ENCODE measurements around the gene ART5. TPM values are rescaled to one million over a fixed set of nuclear protein-coding genes. Genes with fewer than 3 reads are reported as not detected.
A peak's percentile ranks its signal among the peaks of the same experiment; 100 is the strongest.
"Not testable (repeated sequence)": the region's sequence is repeated elsewhere in the genome, so short reads cannot be mapped to it uniquely, and the experiment has no call there.

ART5 gene
- total RNA-seq, 1 experiment from 2014 or later, result 7.9 TPM

- not testable (repeated sequence) for H3T11ph ChIP-seq (ENCODE audit: low read length); H3K4ac ChIP-seq (ENCODE audit: low read depth, low read length); H3K18ac ChIP-seq (ENCODE audit: insufficient read length, low read depth, low read length); H4K5ac ChIP-seq (ENCODE audit: insufficient read length, low read depth, low read length); H4K91ac ChIP-seq (ENCODE audit: insufficient read length, low read depth, low read length); H3K4me3 Mint-ChIP-seq; H2BK5ac ChIP-seq (ENCODE audit: insufficient read length, low read length); H3K4me1 ChIP-seq (ENCODE audit: insufficient read depth, low read length); H2BK120ac ChIP-seq (ENCODE audit: low read depth, low read length, poor library complexity, severe bottlenecking); H3K23me2 ChIP-seq (ENCODE audit: insufficient read length, low read depth, low read length, poor library complexity, severe bottlenecking); H3K79me1 ChIP-seq (ENCODE audit: insufficient read depth, low read depth, low read length, poor library complexity, severe bottlenecking); H2BK15ac ChIP-seq (ENCODE audit: low read depth, low read length); H4K8ac ChIP-seq (replicated peaks; ENCODE audit: insufficient read length, low read depth, low read length); H3K27me3 ChIP-seq (ENCODE audit: insufficient read depth, low read length); H3K23ac ChIP-seq (ENCODE audit: insufficient read length, low read depth, low read length); H2AFZ ChIP-seq (ENCODE audit: low read length); H4K20me1 ChIP-seq (ENCODE audit: control insufficient read depth, insufficient read depth, insufficient read length); H3K9me3 ChIP-seq (ENCODE audit: control insufficient read depth, low read depth, low read length); H3K9ac ChIP-seq (ENCODE audit: extremely low read depth, insufficient read length, low read length); DNase-seq; H3K14ac ChIP-seq (ENCODE audit: insufficient read depth, low read length); H2BK12ac ChIP-seq (ENCODE audit: insufficient read length, low read depth, low read length); H2BK20ac ChIP-seq (ENCODE audit: low read depth, low read length, poor library complexity, severe bottlenecking); H3K56ac ChIP-seq (ENCODE audit: insufficient read length, low read depth, low read length); H2AK5ac ChIP-seq (ENCODE audit: insufficient read length, low read length); H3K4me2 ChIP-seq (ENCODE audit: insufficient read depth, insufficient read length, low read length); H3K27ac ChIP-seq (ENCODE audit: insufficient read length, low read depth, low read length); H3K79me2 ChIP-seq (ENCODE audit: insufficient read depth, low read length)
- H3K4me1 Mint-ChIP-seq, result peaks cover 12 to 16% of the 10 kb centered on the region in 2 experiments
- peak overlapping the region in 1 of 3 experiments; percentile 61; a peak in 1 of 7 replicates for H3K27ac Mint-ChIP-seq
- H3K27me3 Mint-ChIP-seq (ENCODE audit: low read depth), result peaks cover 35% of the 10 kb centered on the region
- peaks cover 24 to 30% of the 10 kb centered on the region in 2 experiments for H3K9me3 Mint-ChIP-seq
- no CpG with 5 or more reads among the region's 9 CpGs for WGBS (ENCODE audit: extremely low coverage, insufficient read length, low lambda C conversion rate)
- peaks cover 7 to 24% (median 11%) of the 10 kb centered on the region in 3 experiments for H3K36me3 Mint-ChIP-seq (ENCODE audit: insufficient read depth in 1 of 3, low read depth in 3 of 3)
Observed at GRCh38 chr11:3649374-3649773, 7.6 kb upstream of the ART5 start.

- H4K8ac ChIP-seq (replicated peaks; ENCODE audit: insufficient read length, low read depth, low read length); H2BK120ac ChIP-seq (ENCODE audit: low read depth, low read length, poor library complexity, severe bottlenecking); DNase-seq; H3K27ac Mint-ChIP-seq; H3K9me3 ChIP-seq (ENCODE audit: control insufficient read depth, low read depth, low read length); H2AK5ac ChIP-seq (ENCODE audit: insufficient read length, low read length); H2BK20ac ChIP-seq (ENCODE audit: low read depth, low read length, poor library complexity, severe bottlenecking); H4K20me1 ChIP-seq (ENCODE audit: control insufficient read depth, insufficient read depth, insufficient read length); H2BK12ac ChIP-seq (ENCODE audit: insufficient read length, low read depth, low read length); H3K23ac ChIP-seq (ENCODE audit: insufficient read length, low read depth, low read length); H3K56ac ChIP-seq (ENCODE audit: insufficient read length, low read depth, low read length); H3K23me2 ChIP-seq (ENCODE audit: insufficient read length, low read depth, low read length, poor library complexity, severe bottlenecking); H2BK15ac ChIP-seq (ENCODE audit: low read depth, low read length); H4K91ac ChIP-seq (ENCODE audit: insufficient read length, low read depth, low read length); H3K9ac ChIP-seq (ENCODE audit: extremely low read depth, insufficient read length, low read length); H3K79me2 ChIP-seq (ENCODE audit: insufficient read depth, low read length); H3K14ac ChIP-seq (ENCODE audit: insufficient read depth, low read length); H3K4me3 Mint-ChIP-seq; H3K4me1 ChIP-seq (ENCODE audit: insufficient read depth, low read length); H3T11ph ChIP-seq (ENCODE audit: low read length); H3K4me2 ChIP-seq (ENCODE audit: insufficient read depth, insufficient read length, low read length); H3K27ac ChIP-seq (ENCODE audit: insufficient read length, low read depth, low read length); H3K18ac ChIP-seq (ENCODE audit: insufficient read length, low read depth, low read length); H2AFZ ChIP-seq (ENCODE audit: low read length); H4K5ac ChIP-seq (ENCODE audit: insufficient read length, low read depth, low read length); H3K27me3 ChIP-seq (ENCODE audit: insufficient read depth, low read length); H3K79me1 ChIP-seq (ENCODE audit: insufficient read depth, low read depth, low read length, poor library complexity, severe bottlenecking); H3K4ac ChIP-seq (ENCODE audit: low read depth, low read length); H2BK5ac ChIP-seq (ENCODE audit: insufficient read length, low read length): not testable (repeated sequence)
- Mint-ChIP-seq H3K9me3 (peaks cover 27 to 33% of the 10 kb centered on the region in 2 experiments), H3K36me3 (ENCODE audit: insufficient read depth in 1 of 3, low read depth in 3 of 3) (peaks cover 7 to 27% (median 13%) of the 10 kb centered on the region in 3 experiments), H3K27me3 (ENCODE audit: low read depth) (peaks cover 38% of the 10 kb centered on the region), H3K4me1 (peaks cover 12 to 16% of the 10 kb centered on the region in 2 experiments)
- no CpG with 5 or more reads among the region's 13 CpGs for WGBS (ENCODE audit: extremely low coverage, insufficient read length, low lambda C conversion rate)
Observed at GRCh38 chr11:3648843-3649242, 7.1 kb upstream of the ART5 start.

Data from H9 (cell line).